ENCODE data around the gene PABPN1L.

PABPN1L gene

GRCh38 chr16:88846088-88846487 is 20.4 kb downstream of the PABPN1L start:
- DNase-seq, result no peak

- no peak for DNase-seq
Measured at GRCh38 chr16:88844419-88845036, 21.9 kb downstream of the PABPN1L start.

- DNase-seq, result no peak
Measured at GRCh38 chr16:88843256-88843655, 23.2 kb downstream of the PABPN1L start.

GRCh38 chr16:88842806-88843205 is 23.7 kb downstream of the PABPN1L start:
- no peak for DNase-seq

- no peak for DNase-seq
Measured at GRCh38 chr16:88842308-88842756, 24.1 kb downstream of the PABPN1L start.

GRCh38 chr16:88841521-88842307 is 24.7 kb downstream of the PABPN1L start:
- DNase-seq, result no peak

- no peak for DNase-seq
Measured at GRCh38 chr16:88840600-88841215, 25.8 kb downstream of the PABPN1L start.

GRCh38 chr16:88839745-88840599 is 26.5 kb downstream of the PABPN1L start:
- DNase-seq, result no peak

- DNase-seq, result no peak
Measured at GRCh38 chr16:88839026-88839529, 27.4 kb downstream of the PABPN1L start.

GRCh38 chr16:88838566-88838965 is 27.9 kb downstream of the PABPN1L start:
- no peak for DNase-seq

GRCh38 chr16:88837806-88838205 is 28.7 kb downstream of the PABPN1L start:
- DNase-seq, result no peak

- no peak for DNase-seq
Measured at GRCh38 chr16:88836791-88837190, 29.7 kb downstream of the PABPN1L start.

- no peak for DNase-seq
Measured at GRCh38 chr16:88835818-88836217, 30.6 kb downstream of the PABPN1L start.

- no peak for DNase-seq
Measured at GRCh38 chr16:88835383-88835782, 31.1 kb downstream of the PABPN1L start.

GRCh38 chr16:88834670-88835069 is 31.8 kb downstream of the PABPN1L start:
- DNase-seq, result no peak

GRCh38 chr16:88833086-88833485 is 33.4 kb downstream of the PABPN1L start:
- DNase-seq, result no peak

- DNase-seq, result no peak
Measured at GRCh38 chr16:88831838-88832237, 34.6 kb downstream of the PABPN1L start.

- DNase-seq, result no peak
Measured at GRCh38 chr16:88830783-88831182, 35.7 kb downstream of the PABPN1L start.

GRCh38 chr16:88830258-88830657 is 36.2 kb downstream of the PABPN1L start:
- DNase-seq, result no peak

- no peak for DNase-seq
Measured at GRCh38 chr16:88828711-88829110, 37.7 kb downstream of the PABPN1L start.

GRCh38 chr16:88827727-88828126 is 38.7 kb downstream of the PABPN1L start:
- no peak for DNase-seq

- DNase-seq, result no peak
Measured at GRCh38 chr16:88826070-88826840, 40.2 kb downstream of the PABPN1L start.

Data from islet precursor cell (in vitro differentiated cells).